HG02588 (cell line): ENCODE data around the gene TIMM23.
"Not testable (repeated sequence)": the region's sequence is repeated elsewhere in the genome, so short reads cannot be mapped to it uniquely, and the experiment has no call there.

Experiments used
- ATAC-seq: cut with Tn5 transposase; IDR thresholded peaks from one replicate; pipeline ENCODE4 v1.9.1; 2021; ENCODE audit warnings: mild to moderate bottlenecking, moderate library complexity; ENCODE audit not compliant: unreplicated experiment

The TIMM23 gene

DNA sequence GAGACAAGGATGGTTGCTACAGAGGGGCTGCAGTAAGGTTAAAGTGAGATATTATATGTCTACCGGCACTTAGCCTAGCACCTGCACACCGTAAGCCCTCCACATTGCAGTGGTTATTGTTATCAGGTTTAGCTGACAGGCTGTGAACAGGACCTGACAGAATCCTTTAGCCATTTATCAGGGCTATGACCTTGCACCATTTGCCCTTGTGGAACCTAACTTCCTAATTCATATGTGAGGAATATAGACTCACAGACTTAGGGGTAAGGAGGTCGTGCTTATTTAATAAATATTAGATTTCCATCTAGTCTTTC is 48.0 kb downstream of the TIMM23 start:
- no peak for ATAC-seq

DNA sequence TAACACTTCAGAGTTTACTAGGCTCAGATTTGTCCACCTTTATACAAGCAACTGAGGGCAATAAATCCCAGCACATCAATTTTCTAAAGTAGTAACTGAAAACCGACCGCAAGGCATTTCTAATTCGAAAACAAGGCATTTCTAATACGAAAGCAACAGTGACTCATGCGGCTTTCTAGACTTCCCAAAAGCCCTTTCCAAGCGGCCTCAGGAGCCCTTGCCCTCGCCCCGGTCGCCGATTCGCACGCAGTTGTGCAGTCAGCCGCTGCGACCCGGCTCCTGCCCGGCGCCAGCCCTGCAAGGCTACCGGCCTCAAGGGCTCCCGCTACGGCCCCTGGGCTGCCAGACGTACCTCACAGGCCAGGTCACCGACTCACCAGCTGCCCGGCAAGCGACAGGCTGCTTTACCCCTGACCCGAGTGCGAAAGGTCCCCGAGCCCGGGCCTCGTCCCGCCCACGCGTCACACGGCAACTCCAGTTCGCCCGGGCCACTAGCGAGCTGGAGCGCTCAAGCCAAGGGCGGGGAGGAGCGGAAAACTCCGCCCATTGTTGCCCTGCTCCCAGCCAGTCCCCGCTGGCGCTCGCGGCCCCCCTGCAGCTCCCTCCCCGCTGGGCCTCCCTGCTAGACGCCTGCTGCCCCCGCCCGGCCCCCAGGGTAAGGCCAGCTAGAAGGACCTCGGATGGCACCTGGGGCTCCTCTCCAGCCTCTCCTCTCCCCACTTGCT is 50.9 kb downstream of the TIMM23 start:
- peak; percentile 93 for ATAC-seq

DNA sequence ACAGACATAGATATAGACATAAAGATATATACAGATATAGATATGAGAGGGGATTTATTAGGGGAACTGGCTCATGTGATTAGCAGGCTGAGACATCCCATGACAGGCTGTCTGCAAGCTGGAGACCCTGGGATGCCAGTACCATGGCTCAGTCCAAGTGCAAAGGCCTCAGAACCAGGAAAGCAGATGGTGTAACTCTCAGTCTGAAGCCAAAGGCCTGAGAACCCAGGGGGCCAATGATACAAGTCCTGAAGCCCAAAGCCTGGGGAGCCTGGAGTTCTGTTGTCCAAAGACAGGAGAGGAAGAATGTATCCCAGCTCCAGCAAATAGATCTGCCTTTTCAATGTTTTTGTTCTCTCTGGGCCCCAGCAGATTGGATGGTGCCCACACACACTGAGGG is 52.7 kb downstream of the TIMM23 start:
- ATAC-seq, result no peak

DNA sequence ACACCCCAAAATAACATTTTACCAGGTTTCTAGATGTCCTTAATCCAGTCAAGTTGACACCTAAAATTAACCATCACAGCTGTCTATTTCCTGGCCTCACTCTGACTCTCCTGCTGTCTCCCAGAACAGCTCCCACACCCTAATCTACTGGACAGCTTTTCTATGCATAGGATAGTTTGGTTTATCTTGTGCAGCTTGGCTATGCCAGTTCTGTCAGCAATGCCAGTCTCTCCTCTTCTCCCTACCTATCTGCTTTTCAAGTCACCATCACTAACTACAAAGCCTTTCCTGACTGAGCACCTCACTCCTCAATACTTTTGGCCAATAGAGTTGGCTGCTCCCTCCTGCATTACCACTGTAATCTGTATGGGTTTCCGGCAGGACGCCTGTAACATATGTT is 53.1 kb downstream of the TIMM23 start:
- ATAC-seq, result no peak

DNA sequence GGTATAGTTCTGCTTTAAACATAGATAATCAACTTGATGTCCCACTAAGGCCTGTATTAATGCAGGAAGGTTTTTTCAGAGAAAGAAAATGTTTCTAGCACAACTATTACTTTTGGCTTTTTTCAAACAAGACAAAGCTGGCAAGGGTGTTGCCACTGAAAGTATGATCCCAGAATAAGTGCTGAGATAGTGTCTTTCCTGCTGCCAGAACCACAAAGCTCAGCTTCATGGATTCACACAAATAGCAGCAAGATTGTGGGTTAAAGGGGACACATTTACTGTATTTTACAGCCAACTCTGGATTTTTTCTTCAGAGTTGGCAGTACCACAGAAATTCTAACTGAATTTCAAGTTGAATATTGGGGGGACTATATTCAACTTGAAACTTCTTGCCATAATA is 53.8 kb downstream of the TIMM23 start:
- no peak for ATAC-seq

DNA sequence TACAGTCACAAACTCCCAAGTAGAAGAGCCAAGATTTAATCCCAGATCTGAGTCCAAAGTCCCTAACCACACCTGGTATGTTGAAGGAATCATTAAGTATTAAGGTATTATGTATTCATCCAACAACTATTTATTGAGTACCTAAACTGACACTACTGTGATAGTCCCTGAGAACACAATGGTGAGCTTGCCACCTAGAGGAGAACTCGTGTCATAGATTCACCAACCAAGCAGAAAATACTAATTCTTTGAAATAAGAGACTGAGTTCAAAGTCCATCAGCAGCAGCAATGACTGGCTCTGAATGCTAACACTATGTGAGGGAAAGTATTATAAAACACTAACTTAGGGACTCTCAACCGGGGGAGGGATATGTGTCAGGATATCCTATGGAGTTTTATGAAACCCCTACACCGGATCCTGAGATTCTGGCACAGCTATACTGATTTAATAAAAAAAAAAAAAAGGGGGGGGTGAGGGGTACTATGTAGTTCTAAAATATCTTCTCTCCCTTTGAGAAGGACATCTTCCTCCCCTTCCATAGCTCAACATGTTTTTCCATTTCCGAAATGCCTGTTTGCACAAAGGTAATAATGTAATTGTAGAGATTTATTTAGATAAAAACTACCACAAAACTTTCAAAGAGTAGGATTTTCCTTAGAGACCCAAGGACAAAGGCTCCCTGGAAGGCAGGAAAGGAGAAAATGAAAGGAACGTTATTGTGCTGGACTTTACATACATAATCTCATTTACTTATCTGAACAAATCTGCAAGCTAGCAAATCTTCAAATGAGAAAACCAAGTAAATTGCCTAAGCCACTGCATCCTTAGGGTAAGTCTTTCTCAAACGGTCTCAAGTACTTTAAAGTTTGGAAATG is 56.5 kb downstream of the TIMM23 start:
- peak; percentile 45 for ATAC-seq

DNA sequence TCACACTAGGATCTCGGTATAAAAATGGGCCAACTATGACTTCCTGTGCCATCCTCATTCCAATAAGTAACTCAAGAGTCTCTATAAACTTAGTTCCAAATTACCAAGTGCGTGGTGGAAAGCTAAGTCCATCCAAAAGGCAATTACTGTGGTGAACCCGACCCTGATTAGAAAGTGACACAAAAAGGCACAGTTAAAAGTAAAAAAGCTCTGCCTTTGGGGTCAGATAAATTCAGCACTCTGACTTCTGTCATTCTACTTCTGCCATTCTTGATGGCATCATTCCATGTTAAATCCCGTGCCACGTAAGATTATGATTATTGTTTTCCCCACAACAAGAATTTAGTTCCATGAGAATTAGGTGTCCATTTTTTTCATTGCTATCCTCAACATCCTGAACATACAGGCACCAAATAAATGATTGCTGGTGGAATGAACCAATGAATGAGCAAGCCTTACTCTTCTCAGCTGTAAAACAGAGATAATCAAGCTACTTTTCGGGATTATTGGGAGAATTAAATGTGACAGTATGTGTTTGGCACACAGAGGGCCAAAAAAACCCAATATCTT is 57.3 kb downstream of the TIMM23 start:
- no peak for ATAC-seq

DNA sequence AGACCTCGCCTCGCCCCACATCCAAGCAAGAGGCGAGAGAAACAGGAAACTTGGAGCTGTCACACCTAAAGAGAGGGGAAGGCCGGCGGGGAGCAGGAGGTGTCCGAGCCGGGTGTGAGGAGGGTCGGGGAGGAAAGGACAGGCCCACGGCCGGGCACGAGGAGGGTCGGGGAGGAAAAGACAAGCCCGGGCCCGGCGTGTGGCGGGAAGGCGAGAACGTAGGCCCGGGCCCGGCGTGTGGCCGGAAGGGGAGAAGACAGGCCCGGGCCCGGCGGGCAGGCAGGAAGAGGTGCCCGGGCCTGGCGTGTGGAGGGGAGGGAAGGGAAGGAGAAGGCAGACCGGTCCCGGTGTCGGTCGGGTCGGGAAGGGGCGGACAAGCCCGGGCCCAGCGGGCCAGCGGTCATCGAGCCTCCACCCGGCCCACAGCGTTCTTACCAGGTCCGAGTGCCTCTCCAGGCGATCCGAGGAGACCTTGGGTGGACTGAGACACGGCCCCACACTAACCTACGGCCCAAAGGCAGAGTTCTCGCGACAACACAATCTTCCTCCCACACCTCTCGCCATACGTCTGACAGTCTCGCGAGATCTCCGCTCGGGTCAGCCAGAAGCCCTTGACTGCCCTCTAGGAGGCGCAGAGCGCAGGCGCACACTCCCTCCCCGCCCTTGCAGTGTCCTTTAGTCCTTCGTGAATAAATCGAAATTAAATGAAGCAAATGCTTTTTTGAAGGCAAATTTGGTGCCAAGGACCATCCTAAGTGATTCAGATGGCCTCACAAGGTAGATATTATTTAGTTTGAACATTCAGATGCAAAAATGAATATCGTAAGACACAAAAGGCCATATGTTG is 58.0 kb downstream of the TIMM23 start, which contains the start of gene NCOA4:
Gene NCOA4, minus strand, starts transcription at position 533 of the 847 bp plus-strand sequence. CDS start 13,943 bp downstream, outside the sequence.
- ATAC-seq, result peak; percentile 96

DNA sequence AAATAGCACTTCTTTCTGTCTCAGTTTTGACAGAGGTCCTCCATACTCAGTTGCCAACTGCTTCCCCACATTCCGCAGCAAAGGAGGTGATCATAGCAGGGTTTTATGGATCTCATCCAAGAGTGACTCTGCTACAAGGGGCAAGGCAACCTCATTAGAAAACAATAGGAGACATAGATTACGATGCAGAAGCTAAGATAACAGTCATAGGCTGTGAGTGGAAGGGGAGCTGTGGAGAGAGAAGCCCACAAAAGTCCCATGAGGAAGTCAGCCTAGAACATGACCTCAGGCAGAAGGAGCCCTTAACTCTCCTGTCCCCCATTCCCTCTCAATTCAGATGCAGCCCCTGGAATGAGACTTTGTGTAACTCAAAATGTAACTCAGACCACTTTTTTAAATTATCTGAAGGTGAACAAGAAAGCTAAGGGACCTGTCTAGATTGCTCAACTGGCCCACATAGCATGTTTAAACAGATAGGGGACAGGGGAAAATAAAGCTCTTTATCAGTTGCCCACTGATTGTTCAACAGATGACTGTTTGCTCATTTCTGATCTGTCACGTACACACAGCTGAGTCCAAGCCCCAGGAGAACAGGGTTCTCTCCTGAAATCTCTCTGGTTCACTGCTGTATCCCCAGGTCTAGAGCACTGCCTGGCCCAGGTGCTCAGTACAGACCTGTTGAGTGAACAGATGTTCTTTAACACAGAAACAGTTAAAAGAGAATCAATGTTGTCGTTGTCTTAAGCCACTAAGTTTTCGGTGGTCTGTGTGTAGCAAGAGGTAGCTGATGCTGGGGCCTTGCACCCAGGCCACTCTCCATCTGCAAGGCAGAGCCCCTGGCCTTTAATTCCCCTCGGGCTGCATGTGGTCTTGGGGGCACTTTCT is 59.6 kb downstream of the TIMM23 start:
- ATAC-seq, result no peak

DNA sequence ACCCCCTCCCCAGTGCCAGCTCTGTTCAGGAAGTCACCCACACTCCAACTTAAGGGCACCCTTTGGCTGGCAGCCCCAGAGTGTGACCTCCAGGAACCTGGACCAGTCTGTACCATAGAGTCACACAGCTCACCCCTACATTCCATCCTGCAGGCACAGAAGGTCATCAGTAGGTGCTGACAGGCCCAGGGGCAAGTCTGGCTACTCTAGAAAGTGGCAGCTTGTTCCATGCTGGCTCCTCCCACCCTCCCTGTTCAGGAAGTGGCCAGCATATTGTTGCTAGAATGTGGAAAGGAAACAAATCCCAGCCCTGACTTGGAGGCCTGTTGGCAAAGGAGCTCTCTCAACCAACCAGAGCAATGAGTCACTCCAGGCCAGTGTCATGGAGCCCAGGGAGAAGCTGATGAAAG is 61.3 kb downstream of the TIMM23 start:
- no peak for ATAC-seq

DNA sequence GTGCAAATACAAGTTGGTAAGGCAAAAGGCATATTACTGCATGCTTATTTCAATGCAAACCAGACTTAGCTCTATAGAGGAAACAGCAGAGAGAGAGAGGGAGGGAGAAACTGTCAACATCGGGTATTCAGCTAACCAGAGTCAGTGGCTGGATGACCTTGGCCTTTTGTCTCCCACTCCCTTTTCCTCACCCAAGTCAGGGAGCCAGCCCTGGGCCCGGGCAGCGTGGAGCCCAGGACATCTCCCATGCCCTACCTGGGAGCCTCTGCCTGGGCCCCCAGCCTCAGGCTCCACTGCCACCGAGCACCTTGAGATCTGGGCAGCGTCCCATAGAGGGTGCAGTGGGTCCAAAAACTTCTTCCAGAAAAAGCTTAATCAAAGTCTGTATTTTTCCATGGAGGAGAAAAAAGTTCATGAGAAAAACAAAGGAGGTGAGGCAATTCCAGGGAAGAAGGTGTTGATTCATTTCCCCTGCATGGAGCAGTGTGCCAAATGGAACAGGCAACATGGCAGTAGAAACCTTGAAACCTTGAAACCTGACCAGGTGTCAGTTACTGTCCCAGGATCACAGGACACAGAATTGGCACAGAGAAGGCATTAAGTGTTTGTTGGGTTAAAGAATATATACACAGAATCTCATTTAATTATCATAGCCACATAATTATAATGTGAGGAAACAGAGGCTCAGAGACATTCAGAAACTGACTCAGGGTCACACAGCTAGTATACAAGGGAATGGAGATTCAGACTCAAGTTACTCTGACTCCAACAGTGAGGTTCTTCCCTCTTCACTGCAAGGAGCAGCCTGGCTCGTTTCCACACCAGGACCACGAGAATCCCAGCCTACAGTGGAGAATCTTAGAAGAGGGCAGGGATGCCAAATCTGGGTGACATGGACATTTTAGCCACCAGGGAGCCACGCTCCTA is 63.9 kb downstream of the TIMM23 start:
- ATAC-seq, result no peak

DNA sequence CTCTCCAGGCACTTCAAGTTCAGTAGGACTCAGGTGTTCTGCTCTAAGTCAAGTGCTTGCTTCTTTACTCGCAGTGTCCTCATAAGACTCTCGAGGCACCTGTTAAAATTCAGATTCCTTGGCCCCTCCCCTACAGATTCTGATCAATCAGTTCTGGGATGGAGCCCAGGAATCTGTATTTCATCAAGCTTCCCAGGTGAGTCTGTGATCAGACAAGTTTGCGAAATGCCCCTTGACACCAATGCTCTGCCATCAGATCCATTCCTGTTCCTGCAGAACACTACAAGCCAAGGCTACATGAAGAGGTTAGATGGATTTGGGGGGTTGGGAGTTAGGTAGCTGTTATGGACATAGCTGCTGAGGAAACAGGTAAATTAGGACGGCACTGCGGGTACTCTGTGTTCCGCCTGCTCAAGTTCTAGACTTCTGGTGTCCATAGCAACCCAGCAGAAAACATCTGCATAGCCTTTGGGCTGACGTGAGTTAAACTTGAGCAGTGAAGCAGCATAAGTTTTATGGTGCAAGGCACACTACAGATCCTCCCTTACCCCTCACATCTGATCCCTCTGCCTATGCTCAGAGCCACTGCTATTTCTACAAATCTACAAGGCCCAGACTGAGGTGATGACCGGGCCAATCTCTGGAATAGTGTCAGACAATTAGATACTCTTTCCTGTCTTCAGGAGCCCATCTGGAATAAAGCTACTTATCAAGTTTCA is 65.0 kb downstream of the TIMM23 start:
- no peak for ATAC-seq

DNA sequence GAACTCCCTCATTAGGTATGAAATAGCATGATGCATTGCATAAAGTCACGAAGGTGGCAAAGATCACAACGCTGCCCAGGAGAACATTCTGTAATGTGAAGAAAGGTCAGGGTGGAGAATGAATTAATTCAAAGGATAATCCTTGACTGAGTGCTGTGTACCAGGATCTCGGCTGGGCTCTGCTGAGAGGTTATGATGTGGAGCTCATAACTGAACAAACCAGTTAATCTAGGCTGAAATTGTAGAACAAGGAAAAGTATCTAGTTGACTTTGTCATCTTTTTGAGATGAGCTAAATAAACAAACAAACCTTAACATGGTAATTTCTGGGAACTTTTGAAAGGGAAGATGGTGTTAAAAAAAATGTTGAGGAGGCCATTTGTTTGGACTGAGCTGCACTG is 67.7 kb downstream of the TIMM23 start:
- ATAC-seq, result no peak

DNA sequence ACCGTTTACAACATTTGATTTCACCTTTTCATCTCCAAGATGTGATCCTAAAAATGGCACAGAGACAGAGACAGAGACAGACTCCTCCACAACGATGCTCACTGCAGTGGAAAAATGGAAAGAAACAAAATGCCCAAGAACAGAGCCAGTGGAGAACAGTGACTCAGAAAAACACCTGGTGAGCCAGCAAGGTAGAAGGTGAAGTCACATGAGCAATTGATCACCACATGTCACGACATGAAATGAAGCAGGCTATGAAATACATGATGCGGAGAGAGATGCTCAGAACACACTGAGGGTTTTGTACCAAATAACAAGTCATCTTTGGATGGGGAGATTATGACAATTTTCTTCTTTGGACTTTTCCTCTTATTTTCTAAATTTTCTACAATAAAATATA is 70.2 kb downstream of the TIMM23 start:
- no peak for ATAC-seq

DNA sequence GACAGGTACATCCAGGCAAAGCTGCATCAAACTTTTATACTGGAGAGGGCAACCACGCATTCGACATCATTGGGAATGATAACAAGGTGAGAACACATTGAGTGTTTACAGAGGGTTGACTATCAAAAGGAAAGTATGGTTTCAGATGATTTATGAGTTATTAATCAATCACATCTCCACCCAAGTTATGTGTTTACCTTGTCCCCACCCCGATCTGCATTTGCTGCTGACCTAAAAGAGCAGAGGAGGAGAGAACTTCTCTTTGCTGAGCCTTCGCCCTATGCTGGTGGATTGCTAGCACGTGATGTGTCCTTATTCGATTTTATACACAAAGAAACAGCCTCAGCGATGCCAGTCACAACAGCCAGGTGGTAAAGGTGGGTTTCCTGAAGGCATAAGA is 74.0 kb downstream of the TIMM23 start, which contains the start of gene MSMB:
Gene MSMB, minus strand, starts transcription at position 9 of the 400 bp plus-strand sequence. CDS start 32 bp downstream, outside the sequence.
- ATAC-seq, result no peak

DNA sequence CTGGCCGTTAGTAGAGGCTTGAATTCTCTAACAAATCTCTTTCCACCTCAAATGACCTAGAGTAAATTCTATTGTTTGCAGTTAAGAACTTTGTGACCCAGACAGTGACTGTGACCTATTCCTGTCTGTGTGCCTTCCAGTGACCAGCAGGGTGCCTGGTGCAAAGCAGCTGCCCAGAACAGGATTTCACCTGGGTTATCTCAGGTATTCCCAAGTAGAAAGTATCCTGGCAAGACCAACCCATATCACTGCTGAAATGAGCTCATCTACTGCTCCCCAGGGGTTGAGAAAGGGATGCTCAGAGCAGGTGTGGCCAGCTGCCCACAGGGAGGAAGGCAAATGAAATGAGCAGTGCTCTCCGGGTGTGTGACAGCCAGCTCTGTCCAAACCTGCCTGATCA is 75.9 kb downstream of the TIMM23 start:
- no peak for ATAC-seq

DNA sequence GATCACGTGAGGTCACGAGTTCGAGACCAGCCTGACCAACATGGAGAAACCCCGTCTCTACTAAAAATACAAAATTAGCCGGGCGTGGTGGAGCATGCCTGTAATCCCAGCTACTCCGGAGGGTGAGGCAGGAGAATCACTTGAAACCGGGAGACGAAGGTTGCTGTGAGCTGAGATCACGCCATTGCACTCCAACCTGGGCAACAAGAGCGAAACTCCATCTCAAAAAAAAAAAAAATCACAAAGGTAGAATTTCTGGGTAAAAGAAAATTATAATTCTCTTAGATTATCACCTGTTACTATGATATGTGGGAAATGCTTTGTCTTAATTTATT is 77.2 kb downstream of the TIMM23 start:
- ATAC-seq, result not testable (repeated sequence)

DNA sequence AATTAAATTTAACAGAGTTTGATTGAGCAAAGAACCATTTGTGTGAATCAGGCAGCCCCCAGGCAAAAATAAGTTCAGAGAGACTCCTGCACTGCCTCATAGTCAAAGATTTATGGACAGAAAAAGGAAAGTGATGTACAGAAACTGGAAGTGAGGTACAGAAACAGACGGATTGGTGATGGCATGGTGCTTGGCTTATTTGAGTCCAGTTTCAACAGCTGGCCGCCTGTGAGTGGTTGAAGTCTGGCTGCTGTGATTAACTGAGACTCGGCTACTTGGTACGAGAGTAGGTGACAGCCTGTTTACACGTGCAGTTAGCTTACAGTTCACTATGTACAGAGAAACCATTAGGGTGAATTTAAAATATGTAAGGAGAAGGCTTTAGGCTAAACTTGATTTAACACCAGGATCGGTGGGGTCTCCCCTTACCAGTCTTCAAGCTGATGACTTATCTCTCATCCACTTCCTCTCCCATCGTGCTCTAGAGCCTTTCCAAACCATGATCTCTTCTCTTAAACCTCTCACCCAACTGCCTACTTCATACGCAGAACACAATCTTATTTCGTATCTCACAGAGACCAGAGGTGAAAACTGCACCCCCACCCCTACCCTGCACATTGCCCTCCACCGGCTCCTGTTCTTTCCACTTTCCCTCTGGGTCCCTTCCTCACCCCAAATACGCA is 78.8 kb downstream of the TIMM23 start:
- no peak for ATAC-seq
